HG03039 (cell line): Measurements from ENCODE around the gene HAGHL.
"Not testable (repeated sequence)": the region's sequence is repeated elsewhere in the genome, so short reads cannot be mapped to it uniquely, and the experiment has no call there.

Experiments used
- ATAC-seq: cut with Tn5 transposase; IDR thresholded peaks from one replicate; pipeline ENCODE4 v1.9.1; 2021; ENCODE audit warnings: mild to moderate bottlenecking, moderate library complexity; ENCODE audit not compliant: unreplicated experiment

The HAGHL gene

DNA sequence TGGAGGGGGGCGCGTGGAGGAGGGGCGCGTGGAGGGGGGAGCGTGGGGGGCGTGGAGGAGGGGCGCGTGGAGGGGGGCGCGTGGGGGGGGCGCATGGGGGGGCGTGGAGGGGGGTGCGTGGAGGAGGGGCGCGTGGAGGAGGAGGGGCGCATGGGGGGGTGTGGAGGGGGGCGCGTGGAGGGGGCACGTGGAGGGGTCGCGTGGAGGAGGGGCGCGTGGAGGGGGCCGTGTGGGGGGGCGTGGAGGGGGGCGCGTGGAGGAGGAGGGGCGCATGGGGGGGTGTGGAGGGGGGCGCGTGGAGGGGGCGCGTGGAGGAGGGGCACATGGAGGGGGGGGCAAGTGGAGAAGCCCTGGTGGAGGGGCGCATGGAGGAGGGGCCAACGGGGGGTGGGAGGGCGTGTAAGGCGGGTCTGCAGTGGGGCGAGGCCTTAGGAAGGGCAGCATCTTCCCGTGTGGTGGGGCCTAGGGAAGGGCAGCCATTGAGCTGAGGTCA is 40.9 kb downstream of the HAGHL start:
- no peak for ATAC-seq

- no peak for ATAC-seq
These were observed 41.5 kb downstream of the HAGHL start for GRCh38 chr16:768428-768827.

- ATAC-seq, result no peak
These were observed 42.4 kb downstream of the HAGHL start for GRCh38 chr16:769184-769784.

DNA sequence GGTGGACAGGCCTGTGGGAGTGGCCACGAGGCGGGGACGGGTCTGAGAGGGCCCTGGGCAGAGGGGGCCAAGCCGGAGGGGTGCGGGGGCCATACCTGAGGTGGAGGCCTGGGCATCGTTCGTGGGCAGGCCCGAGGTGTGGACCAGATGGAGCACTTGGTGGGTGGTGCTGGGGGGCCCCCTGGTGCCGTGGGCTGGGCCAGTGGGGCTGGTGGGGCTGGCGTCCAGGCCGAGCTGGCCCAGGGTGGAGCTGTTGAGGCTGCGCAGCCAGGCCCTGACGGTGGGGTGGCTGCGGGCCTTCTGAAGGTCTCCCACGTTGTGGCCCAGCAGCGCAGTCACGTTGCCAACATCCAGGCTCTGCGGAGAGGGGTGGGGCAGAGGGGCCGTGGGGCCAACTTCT is 43.0 kb downstream of the HAGHL start:
- ATAC-seq, result no peak

DNA sequence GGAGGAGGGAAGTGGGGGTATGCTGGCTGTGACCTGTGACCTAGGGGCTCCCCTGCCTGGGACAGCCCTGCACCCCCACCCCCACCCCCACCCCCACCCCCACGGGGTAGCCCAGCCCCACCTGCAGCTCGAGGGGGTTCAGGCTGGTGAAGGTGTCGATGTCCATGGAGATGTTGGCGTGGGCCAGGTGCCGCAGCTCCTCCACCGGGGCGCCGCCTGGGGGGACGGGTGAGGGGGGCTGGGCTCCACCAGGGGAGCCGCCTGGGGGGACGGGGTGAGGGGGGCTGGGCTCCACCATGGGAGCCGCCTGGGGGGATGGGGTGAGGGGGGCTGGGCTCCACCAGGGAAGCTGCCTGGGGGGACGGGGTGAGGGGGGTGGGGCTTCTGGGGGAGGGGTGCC is 43.5 kb downstream of the HAGHL start:
- no peak for ATAC-seq

- ATAC-seq, result no peak
These were observed 46.1 kb downstream of the HAGHL start for GRCh38 chr16:772959-773358.

- no peak for ATAC-seq
These were observed 47.4 kb downstream of the HAGHL start for GRCh38 chr16:774086-775001.

GRCh38 chr16:775236-775796 is 48.4 kb downstream of the HAGHL start:
- no peak for ATAC-seq

DNA sequence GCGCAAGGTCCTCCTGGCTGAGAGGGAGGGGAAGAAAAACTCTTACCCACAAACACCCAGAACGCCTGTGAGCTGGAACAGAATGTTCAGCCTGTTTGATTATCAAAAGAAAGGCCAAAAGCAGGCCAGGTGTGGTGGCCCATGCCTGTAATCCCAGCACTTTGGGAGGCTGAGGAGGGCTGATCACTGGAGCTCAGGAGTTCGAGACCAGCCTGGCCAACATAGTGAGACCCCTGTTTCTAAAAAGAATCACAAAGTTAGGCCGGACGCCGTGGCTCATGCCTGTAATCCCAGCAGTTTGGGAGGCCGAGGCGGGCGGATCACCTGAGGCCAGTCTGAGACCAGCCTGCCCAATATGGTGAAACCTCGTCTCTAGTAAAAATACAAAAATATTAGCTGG is 49.4 kb downstream of the HAGHL start:
- not testable (repeated sequence) for ATAC-seq

DNA sequence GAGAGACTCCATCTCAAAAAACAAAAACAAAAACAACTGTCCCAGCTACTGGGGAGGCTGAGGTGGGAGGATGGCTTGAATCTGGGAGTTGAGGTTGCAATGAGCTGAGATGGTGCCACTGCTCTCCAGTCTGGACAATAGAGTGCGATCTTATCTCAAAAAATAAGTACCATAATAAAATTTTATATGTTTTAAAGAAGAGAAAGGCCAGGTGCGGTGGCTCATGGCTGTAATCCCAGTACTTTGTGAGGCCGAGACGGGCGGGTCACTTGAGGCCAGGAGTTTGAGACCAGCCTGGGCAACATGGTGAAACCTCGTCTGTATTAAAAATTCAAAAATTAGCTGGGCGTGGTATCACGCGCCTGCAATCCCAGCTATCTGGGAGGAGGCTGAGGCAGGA is 49.9 kb downstream of the HAGHL start:
- ATAC-seq, result no peak

DNA sequence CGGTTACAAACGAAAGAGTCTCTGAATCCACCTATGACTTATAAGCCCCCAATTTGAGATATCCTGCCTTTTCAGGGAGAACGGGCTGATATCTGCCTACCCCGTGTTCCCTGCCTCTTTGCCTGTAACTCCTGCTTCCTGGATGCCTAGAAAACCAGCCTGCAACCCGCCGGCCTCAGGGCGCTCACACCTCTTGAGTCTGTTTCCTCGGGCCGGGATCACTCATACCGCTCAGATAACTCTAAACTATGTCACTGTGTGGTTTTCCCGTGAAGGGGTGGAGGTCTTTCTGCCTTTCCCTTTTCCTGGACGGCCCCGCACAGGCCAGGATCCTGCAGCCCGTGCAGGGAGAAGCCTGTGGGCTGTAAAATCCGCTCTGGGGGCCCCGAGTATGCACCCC is 50.9 kb downstream of the HAGHL start:
- no peak for ATAC-seq

- ATAC-seq, result no peak
These were observed 51.5 kb downstream of the HAGHL start for GRCh38 chr16:778447-778846.

GRCh38 chr16:778909-779527 is 52.1 kb downstream of the HAGHL start:
- ATAC-seq, result no peak
